H9 (cell line): ENCODE results near the gene SRRM2. TPM values are rescaled to one million over a fixed set of nuclear protein-coding genes. Genes with fewer than 3 reads are reported as not detected.

Source experiments
- DNase-seq: peaks from one replicate; pipeline ENCODE4 v3.0.0-alpha.2; 2017
- H2AFZ ChIP-seq: one replicate; pipeline ENCODE4 v1.6.1; 2013; ENCODE audit warnings: mild to moderate bottlenecking, low read length, control low read depth, moderate library complexity
- H2AK5ac ChIP-seq: 2 replicates; pipeline ENCODE4 v1.6.1; 2013; ENCODE audit warnings: low read length, control low read depth, mixed read lengths; ENCODE audit not compliant: insufficient read length
- H2BK120ac ChIP-seq: one replicate; pipeline ENCODE4 v1.6.1; 2013; ENCODE audit warnings: low read depth, mild to moderate bottlenecking, low read length, control low read depth, inconsistent platforms; ENCODE audit not compliant: poor library complexity, severe bottlenecking
- H2BK12ac ChIP-seq: 2 replicates; pipeline ENCODE4 v1.6.1; 2013; ENCODE audit warnings: low read length, control low read depth, mixed read lengths, low read depth; ENCODE audit not compliant: insufficient read length
- H2BK15ac ChIP-seq: 2 replicates; pipeline ENCODE4 v1.6.1; 2013; ENCODE audit warnings: low read depth, low read length, control low read depth
- H2BK20ac ChIP-seq: one replicate; pipeline ENCODE4 v1.6.1; 2013; ENCODE audit warnings: low read depth, mild to moderate bottlenecking, low read length, control low read depth, inconsistent platforms; ENCODE audit not compliant: poor library complexity, severe bottlenecking
- H2BK5ac ChIP-seq: 2 replicates; pipeline ENCODE4 v1.6.1; 2013; ENCODE audit warnings: low read length, control low read depth, mixed read lengths; ENCODE audit not compliant: insufficient read length
- H3K14ac ChIP-seq: 2 replicates; pipeline ENCODE4 v1.6.1; 2013; ENCODE audit warnings: low read length, control low read depth; ENCODE audit not compliant: insufficient read depth
- H3K18ac ChIP-seq: 2 replicates; pipeline ENCODE4 v1.6.1; 2013; ENCODE audit warnings: low read depth, mild to moderate bottlenecking, mixed read lengths, low read length, control low read depth; ENCODE audit not compliant: insufficient read length
- H3K23ac ChIP-seq: 2 replicates; pipeline ENCODE4 v1.6.1; 2013; ENCODE audit warnings: low read length, control low read depth, mixed read lengths, low read depth; ENCODE audit not compliant: insufficient read length
- H3K23me2 ChIP-seq: 2 replicates; pipeline ENCODE4 v1.6.1; 2013; ENCODE audit warnings: low read depth, mild to moderate bottlenecking, mixed read lengths, low read length, control low read depth; ENCODE audit not compliant: insufficient read length, poor library complexity, severe bottlenecking
- H3K27ac ChIP-seq: 2 replicates; pipeline ENCODE4 v1.5.1; 2013; ENCODE audit warnings: low read length, control low read depth, mixed read lengths, low read depth; ENCODE audit not compliant: insufficient read length
- H3K27me3 ChIP-seq: 2 replicates; pipeline ENCODE4 v1.6.1; 2013; ENCODE audit warnings: low read length, control low read depth, inconsistent platforms; ENCODE audit not compliant: insufficient read depth
- H3K4ac ChIP-seq: 2 replicates; pipeline ENCODE4 v1.6.1; 2013; ENCODE audit warnings: low read depth, mild to moderate bottlenecking, control low read depth, inconsistent platforms, low read length, moderate library complexity
- H3K4me1 ChIP-seq: 2 replicates; pipeline ENCODE4 v1.6.1; 2013; ENCODE audit warnings: low read length, control low read depth, inconsistent platforms; ENCODE audit not compliant: insufficient read depth
- H3K4me2 ChIP-seq: 2 replicates; pipeline ENCODE4 v1.6.1; 2013; ENCODE audit warnings: low read length, control low read depth, mixed read lengths; ENCODE audit not compliant: insufficient read length, insufficient read depth
- H3K56ac ChIP-seq: 2 replicates; pipeline ENCODE4 v1.6.1; 2013; ENCODE audit warnings: low read depth, mild to moderate bottlenecking, mixed read lengths, low read length, control low read depth; ENCODE audit not compliant: insufficient read length
- H3K79me1 ChIP-seq: 2 replicates; pipeline ENCODE4 v1.6.1; 2013; ENCODE audit warnings: low read depth, mild to moderate bottlenecking, moderate library complexity, low read length, control low read depth, inconsistent platforms; ENCODE audit not compliant: insufficient read depth, poor library complexity, severe bottlenecking
- H3K79me2 ChIP-seq: 2 replicates; pipeline ENCODE4 v1.6.1; 2013; ENCODE audit warnings: low read length, control low read depth, inconsistent platforms; ENCODE audit not compliant: insufficient read depth
- H3K9ac ChIP-seq: 2 replicates; pipeline ENCODE4 v1.6.1; 2013; ENCODE audit warnings: low read length, control low read depth, mixed read lengths; ENCODE audit not compliant: insufficient read length; ENCODE audit errors: extremely low read depth
- H3K9me3 ChIP-seq: one replicate; pipeline ENCODE4 v1.6.1; 2013; ENCODE audit warnings: low read depth, low read length, inconsistent platforms; ENCODE audit not compliant: control insufficient read depth
- H3T11ph ChIP-seq: one replicate; pipeline ENCODE4 v1.6.1; 2013; ENCODE audit warnings: mild to moderate bottlenecking, low read length, control low read depth, inconsistent platforms
- H4K20me1 ChIP-seq: one replicate; pipeline ENCODE4 v1.6.1; 2013; ENCODE audit not compliant: control insufficient read depth, insufficient read length, insufficient read depth
- H4K5ac ChIP-seq: 2 replicates; pipeline ENCODE4 v1.6.1; 2013; ENCODE audit warnings: low read depth, mild to moderate bottlenecking, mixed read lengths, low read length, control low read depth; ENCODE audit not compliant: insufficient read length
- H4K8ac ChIP-seq: replicated peaks from 2 replicates; pipeline ENCODE4 v1.6.1; 2013; ENCODE audit warnings: low read length, control low read depth, mixed read lengths, low read depth; ENCODE audit not compliant: insufficient read length
- H4K91ac ChIP-seq: 2 replicates; pipeline ENCODE4 v1.6.1; 2013; ENCODE audit warnings: low read depth, mild to moderate bottlenecking, moderate library complexity, mixed read lengths, low read length, control low read depth; ENCODE audit not compliant: insufficient read length
- H3K27ac Mint-ChIP-seq, 3 experiments: 2 replicates in 2 of 3; 3 replicates in 1 of 3; pipeline ENCODE4 v1.8.0; 2020 to 2021; ENCODE audit warnings: mixed read lengths in 3 of 3, mild to moderate bottlenecking in 1 of 3, moderate library complexity in 1 of 3
- H3K27me3 Mint-ChIP-seq: 2 replicates; pipeline ENCODE4 v1.8.0; 2021; ENCODE audit warnings: low read depth, mild to moderate bottlenecking, moderate library complexity, mixed read lengths
- H3K36me3 Mint-ChIP-seq, 3 experiments: 2 replicates in 2 of 3; 3 replicates in 1 of 3; pipeline ENCODE4 v1.8.0; 2020 to 2021; ENCODE audit warnings: low read depth in 3 of 3, mixed read lengths in 3 of 3; ENCODE audit not compliant: insufficient read depth in 1 of 3
- H3K4me1 Mint-ChIP-seq, 2 experiments: 2 replicates each; pipeline ENCODE4 v1.8.0; 2020; ENCODE audit warnings: mixed read lengths in 2 of 2
- H3K4me3 Mint-ChIP-seq, 2 experiments: 2 replicates in 1 of 2; 3 replicates in 1 of 2; pipeline ENCODE4 v1.8.0; 2020 to 2021; ENCODE audit warnings: mild to moderate bottlenecking in 2 of 2, mixed read lengths in 2 of 2, moderate library complexity in 1 of 2
- H3K9me3 Mint-ChIP-seq, 2 experiments: 2 replicates in 1 of 2; 3 replicates in 1 of 2; pipeline ENCODE4 v1.8.0; 2020; ENCODE audit warnings: mild to moderate bottlenecking in 2 of 2, mixed read lengths in 2 of 2, moderate library complexity in 1 of 2
- WGBS: extraction: QIAGEN DNeasy Blood & Tissue Kit; methylation state at CpG from one replicate; pipeline ENCODE4 v1.1.7; 2013; ENCODE audit warnings: missing lambda C conversion rate, low lambda C conversion rate, mixed read lengths; ENCODE audit not compliant: insufficient read length; ENCODE audit errors: extremely low coverage; 5-methylcytosine and 5-hydroxymethylcytosine counted together
- total RNA-seq: library from RNA; stranded (reverse); gene quantifications from 2 replicates; pipeline ENCODE4 v1.2.1, GENCODE V29; 2021
- TF ChIP-seq, protein P1 (sequence below): fragments of 200-600 bp; sonication (generic); conservative IDR thresholded peaks from 3 replicates; pipeline ENCODE4 v1.8.0; 2021; ENCODE audit warnings: antibody characterized with exemption, mild to moderate bottlenecking

The SRRM2 gene
- total RNA-seq, 1 experiment from 2014 or later: 694 TPM

DNA sequence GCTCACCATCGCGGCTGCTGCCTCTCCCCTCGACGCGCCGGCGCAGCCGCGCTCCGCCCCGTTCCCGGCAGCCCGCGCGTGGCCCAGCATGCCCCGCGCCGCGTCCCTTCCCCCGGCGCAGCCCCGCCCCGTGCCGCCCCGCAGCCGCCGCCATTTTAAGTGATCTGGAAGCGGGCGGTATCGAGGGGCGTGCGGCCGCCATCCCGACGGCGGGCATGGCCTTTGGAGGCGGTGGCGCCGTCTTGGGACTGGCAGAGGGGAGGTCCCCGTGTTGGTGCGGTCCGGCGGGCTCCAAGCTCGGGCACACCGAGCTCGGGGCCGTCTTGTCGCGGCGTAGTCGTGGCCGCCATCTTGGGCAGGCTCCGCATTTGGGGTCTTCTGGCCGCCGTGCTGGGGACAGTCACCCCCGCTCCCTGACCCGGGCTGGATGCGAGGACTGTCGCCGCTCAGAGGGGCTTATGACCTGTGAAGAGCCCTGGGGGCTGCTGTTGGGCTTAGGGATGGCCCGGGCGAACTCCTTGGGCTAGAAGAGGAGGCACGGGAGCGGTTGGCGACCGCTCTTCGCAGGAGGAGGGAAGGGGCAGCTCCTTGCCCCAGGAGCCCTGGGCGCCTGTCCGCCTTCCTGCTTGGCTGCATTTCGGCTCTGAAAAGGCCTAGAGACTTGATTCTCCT, 24.9 kb downstream of the SRRM2 start, which contains the start of gene ELOB:
Gene ELOB (minus strand): TSS at position 50 of the 672 bp plus-strand sequence. CDS start 41 bp downstream, at position 9.
- Histone ChIP-seq H2BK15ac (no peak within 1 kb of the TSS), H3K27me3 (no peaks in the 10 kb centered on the region), H3K23me2 (peaks cover 14% of the 10 kb centered on the region), H4K8ac (no peak within 1 kb of the TSS), H3K18ac (peak within 1 kb of the TSS; percentile 99), H4K91ac (peak within 1 kb of the TSS; percentile 33), H3K9ac (peak within 1 kb of the TSS; percentile 98), H3K79me2 (peaks cover 9% of the 10 kb centered on the region; the same call in 1 of the 2 replicates), H3T11ph (no peak within 1 kb of the TSS), H2BK20ac (no peak within 1 kb of the TSS), H3K9me3 (no peaks in the 10 kb centered on the region), H3K4ac (peak within 1 kb of the TSS; percentile 2), H2BK5ac (peak within 1 kb of the TSS; percentile 33), H2BK120ac (no peak within 1 kb of the TSS), H3K27ac (peak within 1 kb of the TSS; percentile 9), H2AFZ (no peak within 1 kb of the TSS), H3K56ac (peak within 1 kb of the TSS; percentile 3), H2BK12ac (no peak within 1 kb of the TSS), H3K4me2 (peak within 1 kb of the TSS; percentile 98), H3K4me1 (no peaks in the 10 kb centered on the region), H3K23ac (no peak within 1 kb of the TSS), H4K20me1 (no peaks in the 10 kb centered on the region), H2AK5ac (no peak within 1 kb of the TSS), H4K5ac (peak within 1 kb of the TSS; percentile 29), H3K14ac (peak within 1 kb of the TSS; percentile 99), H3K79me1 (peaks cover 6% of the 10 kb centered on the region)
- Mint-ChIP-seq H3K9me3 (peaks cover 0 to 3% of the 10 kb centered on the region in 2 experiments; a peak in 2 of 5 replicates), H3K4me1 (peaks cover 26 to 32% of the 10 kb centered on the region in 2 experiments), H3K27ac (peak within 1 kb of the TSS; percentile 97 to 100 (median 98)), H3K27me3 (peaks cover 1% of the 10 kb centered on the region; the same call in 1 of the 2 replicates), H3K4me3 (peak within 1 kb of the TSS; percentile 96 to 99), H3K36me3 (peaks cover 9 to 44% (median 32%) of the 10 kb centered on the region in 3 experiments)
- DNase-seq: peak; percentile 81
- WGBS: no CpG with 5 or more reads among the region's 70 CpGs
- TF ChIP-seq, protein P1, sequence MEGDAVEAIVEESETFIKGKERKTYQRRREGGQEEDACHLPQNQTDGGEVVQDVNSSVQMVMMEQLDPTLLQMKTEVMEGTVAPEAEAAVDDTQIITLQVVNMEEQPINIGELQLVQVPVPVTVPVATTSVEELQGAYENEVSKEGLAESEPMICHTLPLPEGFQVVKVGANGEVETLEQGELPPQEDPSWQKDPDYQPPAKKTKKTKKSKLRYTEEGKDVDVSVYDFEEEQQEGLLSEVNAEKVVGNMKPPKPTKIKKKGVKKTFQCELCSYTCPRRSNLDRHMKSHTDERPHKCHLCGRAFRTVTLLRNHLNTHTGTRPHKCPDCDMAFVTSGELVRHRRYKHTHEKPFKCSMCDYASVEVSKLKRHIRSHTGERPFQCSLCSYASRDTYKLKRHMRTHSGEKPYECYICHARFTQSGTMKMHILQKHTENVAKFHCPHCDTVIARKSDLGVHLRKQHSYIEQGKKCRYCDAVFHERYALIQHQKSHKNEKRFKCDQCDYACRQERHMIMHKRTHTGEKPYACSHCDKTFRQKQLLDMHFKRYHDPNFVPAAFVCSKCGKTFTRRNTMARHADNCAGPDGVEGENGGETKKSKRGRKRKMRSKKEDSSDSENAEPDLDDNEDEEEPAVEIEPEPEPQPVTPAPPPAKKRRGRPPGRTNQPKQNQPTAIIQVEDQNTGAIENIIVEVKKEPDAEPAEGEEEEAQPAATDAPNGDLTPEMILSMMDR: no peak
